Measurements from ENCODE around the gene PCCA. TPM values are rescaled to one million over a fixed set of nuclear protein-coding genes. Genes with fewer than 3 reads are reported as not detected.

The PCCA gene
- total RNA-seq, 4 donors from 2014 or later, result 29.5 to 55.5 (median 38.3) TPM

GRCh38 chr13:100490692-100491091 is 401.8 kb downstream of the PCCA start:
- peak overlapping the region in 2 of 4 donors; percentile 47 to 48 for H3K27ac ChIP-seq
- 62 to 71% methylated on average over 4 of the region's 4 CpGs for WGBS, 2 donors

GRCh38 chr13:100491164-100491842 is 402.4 kb downstream of the PCCA start:
- peak overlapping the region in 2 of 4 donors; percentile 12 to 47 for H3K27ac ChIP-seq
- no peak overlapping the region for H3K4me3 ChIP-seq
- H3K36me3 ChIP-seq, result no peaks in the 10 kb centered on the region
- peaks cover 0 to 19% (median 7%) of the 10 kb centered on the region in 4 donors for H3K4me1 ChIP-seq
- 36% methylated on average over 8 of the region's 8 CpGs for WGBS, 2 donors
- H3K9me3 ChIP-seq, result no peaks in the 10 kb centered on the region
- TF ChIP-seq CTCF (IDR thresholded peaks at IDR 0.05) (peak in 1 of 5 experiments; percentile 10), EP300 (IDR thresholded peaks at IDR 0.05) (peak in 1 of 2 donors; percentile 75), POLR2A (IDR thresholded peaks at IDR 0.05) (no peak)
- no peaks in the 10 kb centered on the region for H3K27me3 ChIP-seq
- DNase-seq (ENCODE audit: low spot score in 2 of 2), result peak; percentile 20 to 69

More at GRCh38 chr13:100490692-100491091, 401.8 kb downstream of the PCCA start:
- TF ChIP-seq EP300 (IDR thresholded peaks at IDR 0.05) (no peak), POLR2A (IDR thresholded peaks at IDR 0.05) (no peak), CTCF (IDR thresholded peaks at IDR 0.05) (no peak)
- Histone ChIP-seq H3K4me3 (no peak overlapping the region), H3K4me1 (peaks cover 0 to 19% (median 7%) of the 10 kb centered on the region in 4 donors), H3K9me3 (no peaks in the 10 kb centered on the region), H3K27me3 (no peaks in the 10 kb centered on the region), H3K36me3 (no peaks in the 10 kb centered on the region)
- DNase-seq (ENCODE audit: low spot score in 2 of 2), result no peak

GRCh38 chr13:100493418-100493817 is 404.5 kb downstream of the PCCA start:
- 93 to 97% methylated on average over 7 of the region's 7 CpGs for WGBS, 2 donors

GRCh38 chr13:100495455-100495854 is 406.6 kb downstream of the PCCA start:
- DNase-seq (ENCODE audit: low spot score in 2 of 2), result no peak
- TF ChIP-seq EP300 (IDR thresholded peaks at IDR 0.05) (no peak), POLR2A (IDR thresholded peaks at IDR 0.05) (no peak), CTCF (IDR thresholded peaks at IDR 0.05) (no peak)
- Histone ChIP-seq H3K9me3 (no peaks in the 10 kb centered on the region), H3K4me3 (no peak overlapping the region), H3K27ac (no peak overlapping the region), H3K36me3 (no peaks in the 10 kb centered on the region), H3K4me1 (peaks cover 0 to 14% (median 4%) of the 10 kb centered on the region in 4 donors), H3K27me3 (no peaks in the 10 kb centered on the region)
- 96 to 98% methylated on average over 1 of the region's 1 CpG for WGBS, 2 donors

More at GRCh38 chr13:100493418-100493817, 404.5 kb downstream of the PCCA start:
- Histone ChIP-seq H3K27me3 (no peaks in the 10 kb centered on the region), H3K4me3 (no peak overlapping the region), H3K36me3 (no peaks in the 10 kb centered on the region), H3K27ac (no peak overlapping the region), H3K4me1 (peaks cover 0 to 19% (median 7%) of the 10 kb centered on the region in 4 donors), H3K9me3 (no peaks in the 10 kb centered on the region)
- no peak for TF ChIP-seq EP300 (IDR thresholded peaks at IDR 0.05)
- TF ChIP-seq CTCF (IDR thresholded peaks at IDR 0.05), result no peak
- TF ChIP-seq POLR2A (IDR thresholded peaks at IDR 0.05), result no peak
- no peak for DNase-seq (ENCODE audit: low spot score in 2 of 2)

- H3K9me3 ChIP-seq, result no peaks in the 10 kb centered on the region
- no peaks in the 10 kb centered on the region for H3K36me3 ChIP-seq
- no peaks in the 10 kb centered on the region for H3K27me3 ChIP-seq
- DNase-seq (ENCODE audit: low spot score in 2 of 2), result no peak
- no peaks in the 10 kb centered on the region for H3K4me1 ChIP-seq
- no peak overlapping the region for H3K27ac ChIP-seq
- no peak overlapping the region for H3K4me3 ChIP-seq
- 92 to 94% methylated on average over 1 of the region's 1 CpG for WGBS, 2 donors
- TF ChIP-seq CTCF (IDR thresholded peaks at IDR 0.05) (no peak), POLR2A (IDR thresholded peaks at IDR 0.05) (no peak), EP300 (IDR thresholded peaks at IDR 0.05) (no peak)
These were observed 408.5 kb downstream of the PCCA start for GRCh38 chr13:100497389-100497788.

Data from tibial nerve (tissue), 4 donors.